Parathyroid adenoma (tissue), 2 donors: ENCODE measurements around the gene SRP14.
A peak's percentile ranks its signal among the peaks of the same experiment; 100 is the strongest.

Experiments used
- H2AFZ ChIP-seq: fragments of 300-600 bp; sonication (generic); one replicate; pipeline ENCODE4 v1.7.0; 2017; ENCODE audit warnings: antibody characterized with exemption, mild to moderate bottlenecking
- H3K27ac ChIP-seq: fragments of 300-600 bp; sonication (generic); one replicate; pipeline ENCODE4 v1.7.0; 2017
- H3K27me3 ChIP-seq: fragments of 300-600 bp; sonication (generic); one replicate; pipeline ENCODE4 v1.7.0; 2017; ENCODE audit warnings: low read length; ENCODE audit not compliant: control insufficient read depth, insufficient read depth
- H3K36me3 ChIP-seq: fragments of 300-600 bp; sonication (generic); one replicate; pipeline ENCODE4 v1.7.0; 2017; ENCODE audit warnings: low read length; ENCODE audit not compliant: control insufficient read depth, insufficient read depth
- H3K4me1 ChIP-seq: fragments of 300-600 bp; sonication (generic); one replicate; pipeline ENCODE4 v1.7.0; 2017; ENCODE audit warnings: control low read depth
- H3K4me2 ChIP-seq: fragments of 300-600 bp; sonication (generic); one replicate; pipeline ENCODE4 v1.7.0; 2017; ENCODE audit warnings: low read length
- H3K4me3 ChIP-seq: fragments of 300-600 bp; sonication (generic); one replicate; pipeline ENCODE4 v1.7.0; 2017; ENCODE audit warnings: low read depth, low read length
- H3K79me2 ChIP-seq: fragments of 300-600 bp; sonication (generic); one replicate; pipeline ENCODE4 v1.7.0; 2017; ENCODE audit warnings: control low read depth
- H3K9ac ChIP-seq: fragments of 300-600 bp; sonication (generic); one replicate; pipeline ENCODE4 v1.7.0; 2017; ENCODE audit warnings: mild to moderate bottlenecking
- H3K9me3 ChIP-seq: fragments of 300-600 bp; sonication (generic); one replicate; pipeline ENCODE4 v1.7.0; 2017; ENCODE audit warnings: low read length; ENCODE audit not compliant: control insufficient read depth
- TF ChIP-seq, protein P1 (sequence below): fragments of 300-600 bp; sonication (generic); IDR thresholded peaks from one replicate; pipeline ENCODE4 v1.7.0; 2017; ENCODE audit warnings: antibody characterized with exemption, mild to moderate bottlenecking
- donor health status: primary hyperparathyroidism.

The SRP14 gene

DNA sequence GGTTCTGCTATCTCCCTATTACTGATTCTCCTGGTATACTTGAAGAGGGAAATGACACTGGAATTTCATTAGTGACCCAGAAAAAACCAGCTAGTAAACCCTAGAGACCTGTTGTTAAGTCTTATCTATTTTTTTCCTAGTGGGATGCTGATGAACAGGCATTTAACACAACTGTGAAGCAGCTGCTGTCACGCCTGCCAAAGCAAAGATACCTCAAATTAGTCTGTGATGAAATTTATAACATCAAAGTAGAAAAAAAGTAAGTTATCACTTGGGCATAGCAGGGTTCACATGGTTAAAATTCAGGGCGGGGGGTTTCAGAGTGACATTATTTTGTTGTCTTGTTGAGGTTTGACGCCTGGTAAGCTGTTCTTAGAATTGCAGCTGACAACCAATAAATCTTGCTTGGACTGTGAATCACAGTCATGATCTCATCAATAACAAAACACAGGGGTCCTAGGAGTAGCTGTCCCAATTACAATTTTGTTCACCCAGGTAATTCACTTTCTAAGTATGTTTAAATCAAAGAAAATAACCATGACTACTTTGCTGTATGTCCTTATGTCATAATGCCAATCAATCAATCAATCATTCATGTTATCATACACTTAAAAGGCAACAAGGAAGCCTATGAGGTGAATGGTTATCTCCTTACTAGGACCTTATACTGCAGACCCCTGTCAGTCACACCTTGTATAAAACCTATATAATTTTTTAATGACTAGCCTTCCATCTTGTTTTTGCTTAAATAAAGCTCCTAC, 4.6 kb downstream of the SRP14 start:
- H3K27ac ChIP-seq = no peak overlapping the region
- H3K36me3 ChIP-seq = peaks cover 2% of the 10 kb centered on the region
- H3K79me2 ChIP-seq = no peaks in the 10 kb centered on the region
- no peak overlapping the region for H3K4me2 ChIP-seq
- no peaks in the 10 kb centered on the region for H3K4me1 ChIP-seq
- no peak overlapping the region for H3K9ac ChIP-seq
- no peak overlapping the region for H3K4me3 ChIP-seq
- no peak overlapping the region for H2AFZ ChIP-seq
- no peaks in the 10 kb centered on the region for H3K27me3 ChIP-seq
- TF ChIP-seq, protein P1, sequence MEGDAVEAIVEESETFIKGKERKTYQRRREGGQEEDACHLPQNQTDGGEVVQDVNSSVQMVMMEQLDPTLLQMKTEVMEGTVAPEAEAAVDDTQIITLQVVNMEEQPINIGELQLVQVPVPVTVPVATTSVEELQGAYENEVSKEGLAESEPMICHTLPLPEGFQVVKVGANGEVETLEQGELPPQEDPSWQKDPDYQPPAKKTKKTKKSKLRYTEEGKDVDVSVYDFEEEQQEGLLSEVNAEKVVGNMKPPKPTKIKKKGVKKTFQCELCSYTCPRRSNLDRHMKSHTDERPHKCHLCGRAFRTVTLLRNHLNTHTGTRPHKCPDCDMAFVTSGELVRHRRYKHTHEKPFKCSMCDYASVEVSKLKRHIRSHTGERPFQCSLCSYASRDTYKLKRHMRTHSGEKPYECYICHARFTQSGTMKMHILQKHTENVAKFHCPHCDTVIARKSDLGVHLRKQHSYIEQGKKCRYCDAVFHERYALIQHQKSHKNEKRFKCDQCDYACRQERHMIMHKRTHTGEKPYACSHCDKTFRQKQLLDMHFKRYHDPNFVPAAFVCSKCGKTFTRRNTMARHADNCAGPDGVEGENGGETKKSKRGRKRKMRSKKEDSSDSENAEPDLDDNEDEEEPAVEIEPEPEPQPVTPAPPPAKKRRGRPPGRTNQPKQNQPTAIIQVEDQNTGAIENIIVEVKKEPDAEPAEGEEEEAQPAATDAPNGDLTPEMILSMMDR = no peak
- no peaks in the 10 kb centered on the region for H3K9me3 ChIP-seq

DNA sequence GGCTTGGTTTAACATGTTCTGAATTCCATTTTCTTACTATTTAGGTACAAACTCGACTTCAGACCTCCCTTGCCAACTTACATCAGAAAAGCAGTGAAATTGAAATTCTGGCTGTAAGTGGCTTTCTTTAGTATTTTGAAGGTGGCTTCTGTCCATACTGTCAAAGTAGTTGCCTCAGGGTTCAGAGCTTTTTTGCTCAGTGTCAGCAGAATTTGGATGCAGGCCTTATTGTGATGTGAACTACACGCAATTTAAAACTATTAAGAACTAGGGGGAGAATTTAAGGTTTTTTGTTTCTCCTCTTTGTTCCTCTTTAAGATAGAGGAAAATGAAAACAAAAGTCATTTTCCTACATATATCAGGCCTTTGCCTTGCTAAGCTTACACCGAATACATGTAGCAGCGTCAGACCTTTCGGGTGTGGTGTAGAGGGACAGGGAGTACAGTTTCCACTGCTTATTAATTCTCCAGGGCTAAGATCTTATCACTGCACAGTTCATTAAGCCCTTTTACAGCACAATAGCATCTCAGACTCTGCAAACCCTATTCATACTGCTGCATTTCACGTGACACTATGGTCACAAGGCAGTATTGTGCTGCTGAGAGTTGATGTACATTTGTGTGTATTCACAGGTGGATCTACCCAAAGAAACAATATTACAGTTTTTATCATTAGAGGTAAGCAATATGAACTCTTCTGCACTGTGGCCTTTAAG, 6.7 kb downstream of the SRP14 start:
- H3K27ac ChIP-seq = no peak overlapping the region
- TF ChIP-seq, protein P1 = no peak

DNA sequence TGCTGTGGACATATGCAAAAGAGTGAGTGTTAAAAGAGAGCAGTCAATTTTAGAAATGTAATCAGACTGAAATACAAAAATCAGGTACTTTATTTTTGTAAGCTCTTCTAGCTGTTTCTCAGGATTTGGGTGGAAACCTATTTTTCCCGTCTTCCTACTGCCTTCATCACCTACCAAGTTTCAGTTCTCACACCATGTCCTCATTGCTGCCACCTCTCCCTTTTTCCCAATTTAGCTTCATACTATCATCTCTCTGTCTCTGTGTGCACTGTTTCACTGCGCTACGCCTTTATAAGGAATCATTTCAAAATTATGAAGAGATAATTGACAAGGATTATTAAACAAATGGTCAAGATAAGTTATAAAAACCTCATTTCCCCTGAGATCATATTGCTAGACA, 7.7 kb downstream of the SRP14 start:
- no peaks in the 10 kb centered on the region for H3K27me3 ChIP-seq
- TF ChIP-seq, protein P1 = no peak
- H3K36me3 ChIP-seq = peaks cover 2% of the 10 kb centered on the region
- H3K9ac ChIP-seq = no peak overlapping the region
- H3K9me3 ChIP-seq = no peaks in the 10 kb centered on the region
- no peaks in the 10 kb centered on the region for H3K79me2 ChIP-seq
- no peak overlapping the region for H3K4me2 ChIP-seq
- no peak overlapping the region for H3K4me3 ChIP-seq
- H3K27ac ChIP-seq = no peak overlapping the region
- no peak overlapping the region for H2AFZ ChIP-seq
- H3K4me1 ChIP-seq = no peaks in the 10 kb centered on the region

More for the DNA sequence above, 6.7 kb downstream of the SRP14 start:
- H3K4me1 ChIP-seq = no peaks in the 10 kb centered on the region
- H2AFZ ChIP-seq = no peak overlapping the region
- no peaks in the 10 kb centered on the region for H3K27me3 ChIP-seq
- no peak overlapping the region for H3K4me2 ChIP-seq
- no peak overlapping the region for H3K9ac ChIP-seq
- H3K79me2 ChIP-seq = no peaks in the 10 kb centered on the region
- H3K4me3 ChIP-seq = no peak overlapping the region
- H3K9me3 ChIP-seq = no peaks in the 10 kb centered on the region
- peaks cover 2% of the 10 kb centered on the region for H3K36me3 ChIP-seq

DNA sequence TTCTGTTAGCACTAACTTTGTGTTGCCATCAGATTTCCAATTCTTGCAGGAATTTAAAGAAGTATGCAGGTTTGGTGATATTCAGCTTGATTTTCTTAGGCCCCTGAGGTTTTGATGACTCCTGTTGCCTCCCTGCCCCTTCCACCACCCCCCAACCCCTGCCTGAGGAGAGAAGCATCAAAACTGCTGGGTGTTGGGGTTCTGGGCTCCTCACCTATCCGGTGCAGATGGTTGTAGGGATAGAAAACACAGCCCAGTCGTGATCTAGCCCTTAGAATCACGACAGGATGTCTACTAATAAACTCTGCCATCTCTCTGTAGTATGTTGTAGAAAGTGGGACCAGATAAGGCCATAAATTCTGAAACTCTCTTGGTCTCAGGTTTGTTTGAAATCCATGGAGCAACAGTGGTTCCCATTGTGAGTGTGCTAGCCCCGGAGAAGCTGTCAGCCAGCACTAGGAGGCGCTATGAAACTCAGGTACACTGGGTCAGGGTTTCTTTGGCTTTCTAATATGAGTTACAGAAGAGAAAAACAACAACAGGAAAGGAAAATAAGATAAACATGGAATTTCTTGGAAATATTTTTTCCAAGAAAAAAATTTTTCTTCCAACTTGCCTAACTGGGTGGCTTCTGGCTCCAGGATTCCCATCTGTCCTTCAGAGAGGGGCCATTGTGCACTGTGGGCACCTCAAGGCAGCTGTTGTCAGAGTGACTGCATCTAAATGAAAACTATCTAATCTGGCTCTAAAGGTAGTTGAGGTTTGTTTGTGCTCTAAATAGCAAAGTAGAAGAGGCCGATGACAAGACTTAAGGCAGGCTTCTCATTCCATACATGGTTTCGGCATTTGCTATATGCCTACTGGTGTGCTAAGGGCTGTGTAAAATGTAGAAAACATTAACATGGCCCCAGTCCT, 8.7 kb downstream of the SRP14 start:
- TF ChIP-seq, protein P1 = peak; percentile 30
- Histone ChIP-seq H3K79me2 (no peaks in the 10 kb centered on the region), H2AFZ (no peak overlapping the region), H3K36me3 (no peaks in the 10 kb centered on the region), H3K4me1 (no peaks in the 10 kb centered on the region), H3K27ac (peak overlapping the region; percentile 29), H3K9ac (no peak overlapping the region), H3K4me3 (no peak overlapping the region), H3K4me2 (no peak overlapping the region), H3K27me3 (no peaks in the 10 kb centered on the region), H3K9me3 (no peaks in the 10 kb centered on the region)
